ELR (cell line): Measurements from ENCODE around the gene ANKRD33B.

ENCODE experiments used
- DNase-seq: peaks from one replicate; pipeline ENCODE4 v3.0.0-alpha.2; 2015; ENCODE audit warnings: low read depth

ANKRD33B gene

DNA sequence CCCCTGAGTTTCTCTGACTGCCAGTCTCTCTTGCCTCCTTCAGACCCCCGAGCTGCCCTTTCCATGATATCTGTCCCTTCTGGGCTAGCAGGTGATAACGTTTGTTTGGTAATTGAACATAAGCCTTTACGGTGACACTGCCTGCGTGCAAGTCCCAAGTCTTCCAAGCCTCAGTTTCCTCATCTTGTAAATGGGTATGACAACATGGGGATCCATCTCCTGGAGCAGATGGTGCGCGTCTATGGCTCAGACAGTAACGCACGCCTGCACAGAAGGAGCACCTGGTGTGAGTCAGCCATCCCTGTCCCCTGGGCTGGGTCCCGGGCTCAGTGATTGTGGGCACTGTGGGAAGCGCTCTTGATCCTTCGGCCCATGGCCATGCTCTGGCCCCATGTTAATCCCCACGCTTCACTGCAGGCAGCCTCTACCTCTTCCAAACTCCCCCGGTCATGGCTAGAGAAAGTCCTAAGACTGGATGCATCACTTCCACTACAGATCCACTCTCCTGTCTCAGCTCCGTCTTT is 111.4 kb downstream of the ANKRD33B start:
- no peak for DNase-seq

DNA sequence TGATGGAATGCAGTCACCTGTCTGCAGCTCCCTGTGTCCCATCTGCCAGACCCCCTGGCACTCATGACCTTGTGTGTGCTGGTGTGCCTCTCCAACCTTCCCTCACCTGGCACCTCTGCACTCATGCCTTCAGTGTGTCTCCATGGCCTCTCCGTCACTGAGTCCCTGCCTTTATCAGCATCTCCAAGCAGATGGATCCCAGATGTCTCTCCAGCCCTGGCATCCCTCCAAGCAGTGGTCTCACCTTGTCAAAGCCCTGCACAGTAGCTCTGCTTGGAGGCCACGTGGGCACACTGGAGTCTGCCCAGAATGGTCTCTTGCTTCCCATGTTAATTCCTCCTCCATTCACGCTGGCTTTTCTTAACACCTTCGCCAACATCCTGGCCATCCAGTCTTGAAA is 112.4 kb downstream of the ANKRD33B start:
- no peak for DNase-seq

DNA sequence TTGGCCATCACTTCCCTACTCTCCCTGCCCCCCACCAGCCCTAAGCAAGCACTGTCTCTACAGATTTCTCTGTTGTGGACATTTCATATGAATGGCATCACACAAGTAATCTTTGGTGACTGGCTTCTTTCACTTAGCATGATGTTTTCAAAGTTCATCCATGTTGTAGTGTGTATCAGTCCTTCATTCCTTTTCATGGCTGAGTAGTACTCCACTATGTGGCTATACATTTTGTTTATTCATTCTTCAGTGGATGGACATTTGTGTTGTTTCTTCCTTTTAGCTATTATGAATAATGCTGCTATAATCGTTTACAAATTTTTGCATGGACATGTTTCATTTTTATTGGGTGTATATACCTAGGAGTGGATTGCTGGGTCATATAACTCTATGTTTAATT is 113.1 kb downstream of the ANKRD33B start:
- no peak for DNase-seq

DNA sequence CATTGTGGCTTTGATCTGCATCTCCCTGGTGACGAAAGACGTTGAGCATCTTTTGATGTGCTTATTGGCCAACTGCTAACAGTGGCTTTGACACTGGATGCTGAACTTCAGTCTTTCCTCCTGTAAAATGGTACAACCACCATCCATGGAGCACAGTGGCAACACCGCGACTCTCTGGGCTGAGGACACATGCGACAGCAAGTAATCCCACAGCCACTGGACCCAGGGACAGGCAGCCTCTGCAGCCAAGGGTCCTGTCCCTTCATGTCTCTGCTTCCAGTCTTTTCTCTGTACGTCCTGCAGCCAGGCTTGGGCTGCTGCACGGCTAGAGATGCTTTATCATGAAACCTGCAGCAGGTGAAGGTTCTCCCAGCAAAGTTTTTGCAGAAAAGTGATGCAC is 113.7 kb downstream of the ANKRD33B start:
- no peak for DNase-seq

DNA sequence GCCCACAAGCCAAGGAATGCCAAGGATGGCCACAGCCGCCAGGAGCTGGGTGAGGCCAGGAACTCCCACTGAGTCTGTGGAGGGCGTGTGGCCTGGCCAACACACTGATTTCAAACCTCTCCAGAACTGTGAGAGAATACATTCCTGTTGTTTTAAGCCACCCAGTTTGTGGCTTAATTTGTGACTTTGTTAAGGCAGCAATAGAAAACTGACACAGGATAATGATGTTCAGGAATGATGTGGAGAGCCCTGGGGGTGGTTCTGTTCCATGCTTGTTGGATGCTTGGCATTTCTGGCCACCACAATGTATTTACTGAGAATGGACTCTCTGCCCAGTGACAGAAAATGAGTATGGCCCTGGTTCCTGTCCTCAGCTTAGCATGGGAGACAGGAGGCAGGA is 114.4 kb downstream of the ANKRD33B start:
- no peak for DNase-seq

DNA sequence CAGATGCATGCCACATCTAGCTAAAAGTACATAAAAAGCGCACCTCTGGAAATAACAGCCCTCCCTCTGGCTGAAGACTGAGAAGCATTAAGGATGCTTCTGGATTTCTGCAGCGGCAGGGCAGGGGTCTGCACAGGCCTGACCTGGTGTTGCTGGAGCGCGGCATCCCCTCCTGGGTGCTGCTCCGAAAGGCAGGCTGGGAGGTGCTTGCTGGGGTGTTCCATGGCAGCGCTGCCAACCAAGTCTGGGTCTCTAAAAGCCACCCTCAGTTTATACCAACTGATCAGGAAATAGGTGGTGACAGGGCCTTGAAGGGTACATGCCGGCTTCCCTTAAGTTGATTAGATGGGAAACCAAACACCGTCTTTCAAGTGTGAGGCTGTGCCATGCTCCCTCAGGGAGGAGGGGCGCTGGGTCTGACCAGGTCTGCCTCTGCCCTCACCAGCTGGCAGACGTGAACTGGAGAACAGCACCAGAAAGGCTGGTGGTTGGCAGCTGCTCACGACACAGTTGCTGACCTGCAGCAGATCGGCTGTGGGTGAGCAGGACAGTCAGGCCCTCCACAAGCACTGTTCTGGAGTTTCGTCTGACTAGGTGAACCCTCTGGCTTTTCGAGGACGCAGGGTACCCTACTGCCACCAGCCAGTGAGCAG is 115.6 kb downstream of the ANKRD33B start:
- DNase-seq, result no peak

DNA sequence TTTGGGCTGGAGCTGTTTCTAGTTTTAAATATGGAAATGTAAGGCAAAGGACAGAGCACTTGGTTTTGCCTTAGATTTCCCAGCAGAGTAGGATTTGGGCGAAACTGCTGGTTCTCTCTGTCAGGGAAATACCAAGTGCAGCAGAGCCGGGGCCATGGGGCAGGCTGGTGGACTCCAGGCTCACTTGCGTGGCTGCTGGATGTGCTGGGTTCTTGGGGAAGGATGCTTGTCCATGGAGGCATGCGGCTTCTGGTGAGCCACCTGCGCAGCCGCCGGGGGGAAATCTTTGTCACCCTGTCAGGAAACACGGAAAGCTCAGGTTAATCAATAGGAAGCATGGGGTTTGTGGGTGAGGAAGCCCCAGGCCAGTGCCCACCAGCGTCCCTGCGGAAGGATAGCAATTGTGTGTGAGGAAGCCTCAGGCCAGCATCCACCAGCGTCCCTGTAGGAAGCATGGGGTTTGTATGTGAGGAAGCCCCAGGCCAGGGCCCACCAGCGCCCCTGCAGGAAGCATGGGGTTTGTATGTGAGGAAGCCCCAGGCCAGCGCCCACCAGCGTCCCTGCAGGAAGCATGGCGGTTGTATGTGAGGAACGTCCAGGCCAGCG is 117.1 kb downstream of the ANKRD33B start:
- no peak for DNase-seq

DNA sequence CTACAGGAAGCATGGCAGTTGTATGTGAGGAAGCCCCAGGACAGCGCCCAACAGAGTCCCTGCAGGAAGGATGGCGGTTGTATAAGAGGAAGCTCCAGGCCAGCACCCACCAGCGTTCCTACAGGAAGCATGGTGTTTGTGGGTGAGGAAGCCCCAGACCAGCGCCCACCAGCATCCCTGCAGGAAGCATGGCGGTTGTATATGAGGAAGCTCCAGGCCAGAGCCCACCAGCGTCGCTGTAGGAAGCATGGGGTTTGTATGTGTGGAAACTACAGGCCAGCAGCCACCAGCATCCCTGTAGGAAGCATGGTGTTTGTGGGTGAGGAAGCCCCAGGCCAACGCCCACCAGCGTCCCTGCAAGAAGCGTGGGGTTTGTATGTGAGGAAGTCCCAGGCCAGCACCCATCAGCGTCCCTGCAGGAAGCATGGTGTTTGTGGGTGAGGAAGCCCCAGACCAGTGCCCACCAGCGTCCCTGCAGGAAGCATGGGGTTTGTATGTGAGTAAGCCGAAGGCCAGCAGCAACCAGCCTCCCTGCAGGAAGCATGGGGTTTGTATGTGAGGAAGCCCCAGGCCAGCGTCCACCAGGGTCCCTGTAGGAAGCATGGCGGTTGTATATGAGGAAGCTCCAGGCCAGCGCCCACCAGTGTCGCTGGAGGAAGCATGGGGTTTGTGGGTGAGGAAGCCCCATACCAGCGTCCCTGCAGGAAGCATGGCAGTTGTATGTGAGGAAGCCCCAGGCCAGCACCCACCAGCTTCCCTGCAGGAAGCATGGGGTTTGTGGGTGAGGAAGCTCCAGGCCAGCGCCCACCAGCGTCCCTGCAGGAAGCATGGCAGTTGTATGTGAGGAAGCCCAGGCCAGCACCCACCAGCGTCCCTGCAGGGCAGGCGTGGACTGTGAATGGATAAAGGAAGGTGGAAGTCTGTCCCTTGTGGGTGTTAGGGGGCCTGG is 118.1 kb downstream of the ANKRD33B start:
- DNase-seq, result no peak

DNA sequence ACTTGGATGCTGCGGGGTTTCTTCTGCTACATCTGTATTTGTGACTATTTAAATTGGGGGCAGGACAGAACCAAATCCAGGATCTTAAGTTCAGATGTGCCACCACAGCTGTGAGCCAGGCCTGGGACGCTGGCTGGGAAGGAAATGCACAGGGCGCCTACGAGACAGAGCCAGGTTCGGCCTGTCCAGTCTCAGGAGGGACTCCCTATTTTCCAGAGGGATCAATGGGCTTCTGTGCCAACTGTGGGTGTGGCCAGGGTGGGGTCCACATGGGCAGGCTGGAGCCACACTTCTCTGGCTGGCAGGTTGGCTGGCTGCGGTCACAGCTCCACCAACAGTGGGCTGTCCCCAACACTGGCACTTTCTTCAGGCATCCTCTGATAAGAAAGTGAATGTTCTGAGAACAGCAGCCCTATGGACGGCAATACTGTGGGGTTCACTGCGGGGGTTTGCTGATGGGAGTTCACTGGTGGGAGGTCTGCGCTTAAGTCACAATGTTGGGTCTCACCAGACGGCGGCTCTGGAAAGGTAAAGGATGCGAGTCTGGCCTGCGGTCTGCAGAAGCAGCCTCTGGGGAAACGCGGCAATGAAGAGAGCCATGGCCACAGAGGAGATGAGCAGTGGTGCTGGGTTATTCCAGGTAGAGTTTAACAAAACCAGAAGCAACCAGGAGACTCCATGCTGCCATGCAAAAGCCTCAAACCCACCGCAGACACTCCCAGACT is 119.1 kb downstream of the ANKRD33B start:
- DNase-seq, result no peak

DNA sequence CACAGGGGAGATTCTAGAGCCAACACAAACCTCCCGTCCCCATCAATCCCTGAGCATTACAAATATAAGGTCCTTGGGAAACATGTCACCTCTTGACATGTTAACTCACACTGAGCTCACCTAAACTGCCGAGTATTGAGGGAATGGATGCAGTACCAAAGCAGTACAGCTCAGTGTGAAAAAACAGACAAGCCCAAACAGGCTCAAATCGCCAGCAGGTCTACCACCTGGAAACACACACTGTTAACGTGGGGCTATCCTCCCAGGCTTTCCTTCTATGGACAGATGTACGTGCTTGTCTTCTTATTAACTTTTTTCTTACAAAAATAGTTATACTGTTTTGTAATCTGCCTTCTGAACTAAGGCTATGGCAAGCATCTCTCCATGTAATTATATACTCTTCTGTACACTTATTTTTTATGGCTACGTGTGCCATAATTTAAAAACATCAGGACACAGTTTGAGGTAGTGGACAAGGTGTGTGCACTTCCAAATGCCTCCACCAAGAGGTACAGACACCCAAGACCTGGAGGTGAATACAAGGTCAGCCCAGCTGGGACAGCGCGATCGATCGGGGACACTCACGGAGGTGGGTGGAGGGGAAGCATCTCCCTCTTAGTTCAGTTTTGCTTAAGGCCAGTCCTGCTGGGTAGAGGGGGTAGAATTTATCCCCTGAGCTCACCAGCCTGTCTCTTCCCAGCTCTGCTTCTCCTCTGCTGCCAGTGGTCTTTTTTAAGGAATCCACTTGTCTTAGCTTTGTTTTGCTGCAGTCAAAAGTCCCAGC is 120.6 kb downstream of the ANKRD33B start:
- DNase-seq, result no peak

DNA sequence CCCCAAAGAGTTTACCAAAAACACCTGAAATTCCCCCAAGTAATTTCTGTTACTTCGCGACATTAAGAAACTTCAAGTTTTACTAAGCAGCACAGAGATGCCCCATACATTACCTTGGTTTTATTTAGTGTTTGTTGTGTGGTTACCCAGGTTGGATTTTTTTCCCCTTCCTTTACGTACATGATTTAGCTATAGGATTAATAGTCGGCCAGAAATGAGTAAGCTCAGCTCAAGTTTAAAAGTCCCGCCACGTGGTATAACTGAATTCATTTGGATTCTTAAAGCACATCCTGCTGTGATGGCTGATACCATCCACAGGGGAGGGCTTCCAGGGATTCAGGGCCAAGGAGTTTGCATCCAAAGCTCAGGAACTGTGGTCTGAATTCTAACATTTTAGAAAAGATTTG is 121.2 kb downstream of the ANKRD33B start:
- DNase-seq, result no peak

DNA sequence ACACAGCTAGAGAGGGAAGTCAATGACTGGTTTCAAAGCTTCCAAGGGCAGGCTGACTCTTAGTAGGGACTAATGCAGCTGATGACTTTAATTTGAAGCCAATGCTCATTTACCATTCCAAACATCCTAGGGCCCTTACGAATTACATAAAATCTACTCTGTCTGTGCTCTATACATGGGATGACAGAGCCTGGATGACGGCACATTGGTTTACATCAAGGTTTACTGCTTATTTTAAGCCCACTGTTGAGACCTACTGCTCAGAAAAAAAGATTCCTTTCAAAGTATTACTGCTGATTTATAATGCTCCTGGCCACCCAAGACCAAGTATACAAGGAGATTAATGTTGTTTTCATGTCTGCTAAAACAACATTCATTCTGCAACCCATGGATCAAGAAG is 123.0 kb downstream of the ANKRD33B start:
- no peak for DNase-seq

DNA sequence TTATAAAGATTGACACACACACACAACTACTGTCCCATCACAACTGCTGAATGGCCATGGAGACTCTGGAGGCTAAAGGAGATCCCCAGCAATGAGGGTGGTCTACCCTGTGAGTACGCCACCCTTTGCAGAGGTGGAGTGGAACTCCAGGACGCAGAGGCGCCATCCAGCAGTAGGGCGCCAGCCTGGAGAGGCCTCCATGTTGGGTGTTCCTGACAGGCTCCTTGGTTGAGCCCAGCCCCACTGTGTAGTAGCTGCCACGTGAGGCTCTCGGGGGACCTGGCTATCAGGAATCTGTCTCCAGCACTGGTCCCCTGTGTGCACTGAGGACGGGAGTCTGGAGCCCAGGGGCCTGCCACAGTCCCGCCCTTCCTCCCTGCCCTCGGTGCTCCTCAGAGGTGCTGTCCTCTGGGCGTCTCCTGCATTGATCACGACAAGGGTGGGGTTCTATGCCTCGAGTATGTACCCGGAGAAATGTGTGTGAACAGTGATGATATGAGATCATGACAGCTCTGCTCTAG is 124.8 kb downstream of the ANKRD33B start:
- DNase-seq, result no peak

DNA sequence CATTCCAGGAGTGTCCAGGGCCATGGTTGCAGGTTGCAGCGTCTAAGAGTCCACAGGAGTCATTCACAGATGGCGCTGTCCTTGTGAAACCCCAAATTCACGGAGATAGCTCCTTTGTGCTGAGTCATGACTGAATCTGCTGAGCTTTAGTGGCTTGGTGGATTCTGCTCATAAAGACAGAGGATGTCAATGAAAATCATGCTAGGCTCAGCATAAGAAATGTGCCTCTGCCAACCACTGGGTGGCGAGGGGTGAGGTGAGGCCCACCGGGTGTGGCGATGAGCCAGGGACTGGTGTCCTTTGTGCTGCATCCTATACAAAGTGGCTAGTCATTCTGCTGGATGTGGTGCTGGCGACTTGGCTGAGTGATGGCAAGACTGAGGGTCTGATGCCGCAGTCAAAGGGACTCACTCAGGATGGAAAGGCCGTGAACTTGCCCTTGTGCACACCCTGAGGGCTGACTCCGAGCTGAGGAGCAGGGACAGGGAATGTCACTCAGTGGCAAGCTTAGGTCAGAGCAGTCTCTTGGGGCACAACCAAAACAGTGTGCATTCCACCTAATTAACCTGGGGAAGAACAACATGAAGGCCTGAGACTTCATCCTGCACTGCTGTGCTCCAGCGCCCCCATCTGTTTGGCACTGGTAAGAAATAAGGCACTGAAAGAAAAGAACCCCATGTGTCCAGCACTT is 125.7 kb downstream of the ANKRD33B start:
- peak; percentile 70 for DNase-seq

DNA sequence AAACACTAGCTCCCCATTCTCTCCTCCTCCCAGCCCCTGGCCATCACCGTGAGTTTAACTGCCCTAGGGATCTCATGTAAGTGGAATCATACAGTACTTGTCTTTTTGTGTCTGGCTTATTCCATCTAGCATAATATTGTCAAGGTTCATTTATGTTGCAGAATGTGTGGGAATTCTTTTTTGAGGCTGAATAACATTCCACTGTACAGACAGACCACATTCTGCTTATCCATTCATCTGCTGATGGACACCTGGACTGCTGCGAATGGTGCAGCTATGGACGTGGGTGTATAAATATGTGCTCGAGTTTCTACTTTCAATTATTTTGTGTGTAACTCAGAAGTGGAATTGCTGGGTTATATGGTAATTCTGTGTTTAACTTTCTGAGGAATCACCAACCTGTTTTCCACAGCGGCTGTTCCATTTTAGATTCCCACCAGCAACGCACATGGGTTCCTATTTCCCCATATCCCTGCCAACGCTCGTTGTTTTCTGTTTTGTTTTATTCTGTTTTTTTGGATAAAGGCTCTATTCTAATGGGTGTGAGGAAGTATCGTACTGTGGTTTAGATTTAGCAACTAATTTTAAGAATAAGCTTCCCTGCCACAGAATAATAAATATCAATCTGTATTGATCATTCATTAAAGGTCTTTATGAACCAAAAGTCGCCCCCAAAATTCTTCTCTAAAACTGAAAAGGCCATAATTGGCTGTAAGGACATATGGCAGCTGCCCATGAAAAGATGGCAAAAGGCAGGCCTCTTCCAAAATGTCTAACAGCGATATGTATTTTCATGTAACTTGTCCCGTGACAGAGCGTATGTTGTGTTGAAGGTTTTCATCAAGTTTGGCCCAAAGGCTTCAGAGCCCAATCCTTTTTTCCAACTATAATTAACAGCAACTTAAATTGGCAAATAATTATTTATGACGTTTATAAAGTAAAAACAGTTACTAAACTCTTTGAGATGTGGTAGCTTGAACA is 126.9 kb downstream of the ANKRD33B start:
- no peak for DNase-seq

DNA sequence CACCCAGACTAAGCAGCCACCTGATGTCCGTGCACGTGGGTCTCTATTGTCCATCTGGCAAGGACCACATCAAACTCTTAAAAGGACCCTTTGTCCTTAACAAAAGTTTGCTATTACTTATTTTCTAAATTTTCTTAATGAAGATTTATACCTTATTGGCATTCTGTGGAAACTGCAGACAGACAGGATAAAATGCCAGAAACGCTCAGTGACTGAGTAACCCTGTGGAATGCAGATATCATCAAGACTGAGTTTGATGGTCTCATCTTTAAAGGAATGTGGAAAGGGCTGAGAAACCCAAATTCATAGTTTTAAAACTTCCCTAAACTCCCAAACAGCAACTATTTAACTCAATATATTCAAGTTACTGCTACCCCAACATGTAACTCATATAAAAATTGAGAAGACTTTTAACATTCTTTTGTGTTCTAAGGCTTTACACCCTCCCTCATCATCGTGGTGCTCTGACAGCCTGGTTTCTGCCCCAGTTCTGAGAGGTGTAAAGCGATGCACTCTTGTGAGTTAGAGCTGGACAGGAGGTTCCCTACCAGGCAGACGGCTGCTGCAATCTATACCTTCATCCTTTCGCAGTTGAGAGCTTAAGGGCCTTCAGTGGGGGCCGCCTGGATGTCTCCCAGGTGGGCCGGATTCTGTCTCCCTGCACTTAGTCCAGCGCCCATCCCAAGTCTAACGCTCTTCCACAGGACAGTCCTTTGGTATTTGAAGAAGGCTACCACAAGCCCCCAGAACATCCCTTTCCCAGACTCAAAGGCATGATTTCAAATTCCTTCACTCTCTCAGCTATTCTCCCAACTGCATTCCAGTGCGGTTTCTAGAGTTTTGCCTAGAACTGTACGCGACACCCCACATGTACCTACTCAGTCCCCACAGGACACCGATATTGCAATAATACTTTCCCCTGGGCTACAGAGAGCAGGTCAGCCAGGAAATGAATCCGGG is 128.2 kb downstream of the ANKRD33B start:
- peak; percentile 80 for DNase-seq

DNA sequence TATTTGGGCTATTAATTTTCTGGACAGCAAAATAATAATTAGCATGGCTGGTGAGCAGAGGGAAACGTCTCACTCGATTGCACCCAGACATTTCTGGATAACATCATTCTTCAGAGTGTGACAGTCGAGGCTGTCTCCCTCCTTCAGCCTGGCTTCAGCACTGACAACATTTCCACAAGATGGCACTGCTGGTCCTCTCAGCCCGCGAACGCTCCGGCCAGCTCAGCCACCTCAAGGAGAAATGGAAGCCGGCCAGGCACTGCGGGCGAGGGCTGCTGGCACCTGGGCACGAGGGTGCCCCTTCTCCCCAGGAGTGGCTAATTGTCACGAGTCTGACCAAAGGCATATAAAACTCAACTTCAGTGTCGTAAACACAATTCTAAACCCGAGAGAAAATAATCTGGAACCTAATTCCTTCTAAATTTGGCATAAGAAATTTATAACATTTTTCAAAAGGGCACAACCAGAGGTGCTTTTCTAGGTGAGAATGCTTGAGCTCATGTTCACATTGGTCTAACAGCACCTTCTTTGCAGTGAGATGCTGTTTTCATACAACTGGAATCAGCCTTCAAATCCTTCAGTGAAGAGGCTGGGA is 131.3 kb downstream of the ANKRD33B start:
- DNase-seq, result peak; percentile 86
